Tibial artery (tissue), 4 donors: ENCODE data around the gene FFAR1.

Source experiments
- DNase-seq, 2 donors: peaks; one replicate each; pipeline ENCODE4 v3.0.0-alpha.2; 2019
- H3K27ac ChIP-seq, 2 donors: fragments of 200-600 bp; sonication (generic) in 1 of 2; 1 replicate in 1 of 2; 2 replicates in 1 of 2; pipeline ENCODE4 v1.5.1; 2018 to 2019; ENCODE audit warnings: mild to moderate bottlenecking in 1 of 2
- H3K27me3 ChIP-seq, 2 donors: fragments of 200-600 bp; sonication (generic) in 1 of 2; one replicate each; pipeline versions ENCODE4 v1.5.1 to v1.6.0; 2016 to 2019
- H3K36me3 ChIP-seq, 3 donors: fragments of 200-600 bp; sonication (generic) in 2 of 3; one replicate each; pipeline ENCODE4 v1.5.1; 2016 to 2019; ENCODE audit warnings: mild to moderate bottlenecking in 2 of 3
- H3K4me1 ChIP-seq, 4 donors: fragments of 200-600 bp; sonication (generic) in 2 of 4; 1 replicate in 3 of 4; 2 replicates in 1 of 4; pipeline ENCODE4 v1.5.1; 2016 to 2019
- H3K4me3 ChIP-seq, 2 donors: fragments of 200-600 bp; sonication (generic) in 1 of 2; 1 replicate in 1 of 2; 2 replicates in 1 of 2; pipeline ENCODE4 v1.5.1; 2018 to 2019; ENCODE audit warnings: mild to moderate bottlenecking in 2 of 2
- H3K9me3 ChIP-seq, 3 donors: fragments of 200-600 bp; sonication (generic) in 1 of 3; one replicate each; pipeline ENCODE4 v1.5.1; 2016 to 2019
- intact Hi-C: fragments of 100-400 bp; cut with DNase I; formaldehyde crosslinking; loops from one replicate; pipeline ENCODE4 v1.15.0; 2023; ENCODE audit warnings: low total_unique reads
- TF ChIP-seq, protein P1 (sequence below), 2 experiments: fragments of 200-600 bp in 1 of 2; fragments of 450-650 bp in 1 of 2; IDR thresholded peaks; one replicate each; pipeline ENCODE4 v1.5.1; 2017 to 2019; ENCODE audit warnings: antibody characterized with exemption in 2 of 2, mild to moderate bottlenecking in 1 of 2, moderate library complexity in 1 of 2

The FFAR1 gene

DNA sequence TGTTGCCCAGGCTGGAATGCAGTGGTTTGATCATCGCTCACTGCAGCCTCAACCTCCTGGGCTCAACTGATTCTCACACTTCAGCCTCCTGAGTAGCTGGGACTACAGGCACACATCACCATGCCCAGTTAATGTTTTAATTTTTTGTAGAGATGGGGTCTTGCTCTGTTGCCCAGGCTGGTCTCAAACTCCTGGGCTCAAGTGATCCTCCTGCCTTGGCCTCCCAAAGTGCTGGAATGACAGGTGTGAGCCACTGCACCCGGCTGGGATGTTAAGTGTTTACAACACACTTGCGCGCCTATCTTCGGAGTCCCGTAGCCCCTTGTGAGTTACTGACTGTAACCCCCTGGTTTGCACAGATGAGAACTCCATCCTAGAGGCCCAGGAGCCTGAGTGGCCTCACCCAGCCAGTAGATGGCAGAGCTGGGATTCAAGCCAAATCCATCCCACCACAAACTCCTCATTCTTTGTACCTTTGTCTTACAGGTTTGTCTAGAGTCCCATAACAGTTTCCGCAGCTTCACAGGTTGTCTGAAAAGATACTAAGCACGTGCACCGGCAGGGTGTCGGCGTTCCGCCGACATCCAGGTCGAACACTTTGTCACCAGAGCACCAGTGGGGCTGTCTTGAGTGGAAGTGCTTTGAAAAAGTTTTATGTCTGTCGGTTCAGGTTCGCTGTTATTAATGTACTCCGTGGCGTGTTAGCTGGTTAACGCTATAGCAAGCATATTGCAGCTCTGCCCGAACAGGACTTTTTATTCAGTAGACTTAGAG lies 41.0 kb upstream of the FFAR1 start:
- H3K4me3 ChIP-seq: no peak overlapping the region
- intact Hi-C loops: no loop called here
- DNase-seq: no peak

DNA sequence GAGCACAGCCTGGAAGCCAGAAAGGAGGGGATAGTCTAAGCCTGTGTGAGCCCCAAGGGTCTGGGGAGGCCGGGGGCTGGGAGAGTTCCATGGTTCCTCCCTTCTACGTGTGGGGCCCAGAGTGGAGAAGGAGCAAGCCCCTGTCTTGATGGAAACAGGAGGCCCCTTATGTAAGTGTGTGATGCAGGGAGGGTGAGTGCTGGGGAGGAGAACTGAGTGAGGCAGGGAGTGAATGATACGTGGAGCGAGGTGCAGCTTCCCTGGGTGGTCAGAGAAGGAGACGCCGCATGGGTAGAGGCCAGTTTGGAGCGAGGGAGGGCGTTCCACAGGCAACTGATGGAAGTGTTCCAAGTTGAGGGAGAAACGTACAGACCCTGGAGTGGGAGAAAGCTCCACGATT lies 39.8 kb upstream of the FFAR1 start:
- no peaks in the 10 kb centered on the region for H3K36me3 ChIP-seq
- intact Hi-C loops: no loop called here
- no peak overlapping the region for H3K27ac ChIP-seq
- no peak overlapping the region for H3K4me3 ChIP-seq
- no peaks in the 10 kb centered on the region for H3K9me3 ChIP-seq
- TF ChIP-seq, protein P1, sequence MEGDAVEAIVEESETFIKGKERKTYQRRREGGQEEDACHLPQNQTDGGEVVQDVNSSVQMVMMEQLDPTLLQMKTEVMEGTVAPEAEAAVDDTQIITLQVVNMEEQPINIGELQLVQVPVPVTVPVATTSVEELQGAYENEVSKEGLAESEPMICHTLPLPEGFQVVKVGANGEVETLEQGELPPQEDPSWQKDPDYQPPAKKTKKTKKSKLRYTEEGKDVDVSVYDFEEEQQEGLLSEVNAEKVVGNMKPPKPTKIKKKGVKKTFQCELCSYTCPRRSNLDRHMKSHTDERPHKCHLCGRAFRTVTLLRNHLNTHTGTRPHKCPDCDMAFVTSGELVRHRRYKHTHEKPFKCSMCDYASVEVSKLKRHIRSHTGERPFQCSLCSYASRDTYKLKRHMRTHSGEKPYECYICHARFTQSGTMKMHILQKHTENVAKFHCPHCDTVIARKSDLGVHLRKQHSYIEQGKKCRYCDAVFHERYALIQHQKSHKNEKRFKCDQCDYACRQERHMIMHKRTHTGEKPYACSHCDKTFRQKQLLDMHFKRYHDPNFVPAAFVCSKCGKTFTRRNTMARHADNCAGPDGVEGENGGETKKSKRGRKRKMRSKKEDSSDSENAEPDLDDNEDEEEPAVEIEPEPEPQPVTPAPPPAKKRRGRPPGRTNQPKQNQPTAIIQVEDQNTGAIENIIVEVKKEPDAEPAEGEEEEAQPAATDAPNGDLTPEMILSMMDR (IDR thresholded peaks at IDR 0.05): no peak
- peaks cover 0 to 4% (median 0%) of the 10 kb centered on the region in 4 donors for H3K4me1 ChIP-seq
- no peak for DNase-seq
- peaks cover 0 to 31% of the 10 kb centered on the region in 2 donors for H3K27me3 ChIP-seq

More for the DNA sequence above, 41.0 kb upstream of the FFAR1 start:
- TF ChIP-seq, protein P1 (IDR thresholded peaks at IDR 0.05): no peak
- H3K4me1 ChIP-seq: peaks cover 0 to 4% (median 0%) of the 10 kb centered on the region in 4 donors
- no peaks in the 10 kb centered on the region for H3K9me3 ChIP-seq
- H3K27me3 ChIP-seq: peaks cover 0 to 28% of the 10 kb centered on the region in 2 donors
- H3K27ac ChIP-seq: no peak overlapping the region
- no peaks in the 10 kb centered on the region for H3K36me3 ChIP-seq

DNA sequence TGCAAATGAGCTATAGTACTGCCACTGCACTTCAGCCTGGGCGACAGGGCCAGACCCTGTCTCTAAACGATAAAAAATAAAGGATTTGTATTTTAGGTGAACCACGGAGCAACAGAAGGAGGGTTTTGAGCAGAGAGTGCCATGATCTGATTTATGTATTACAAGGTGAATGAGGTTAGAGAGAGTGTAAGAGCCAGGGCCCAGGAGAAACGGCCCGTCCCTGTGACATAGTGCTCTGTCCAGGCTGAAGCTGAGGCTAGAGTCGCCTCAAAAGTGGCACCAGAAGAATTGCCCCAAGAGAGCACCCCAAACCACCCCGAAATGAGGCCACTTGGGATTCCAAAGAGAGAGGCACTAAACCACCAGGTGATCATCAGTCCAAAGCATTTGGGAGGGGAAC lies 38.8 kb upstream of the FFAR1 start:
- no peak overlapping the region for H3K27ac ChIP-seq
- no peaks in the 10 kb centered on the region for H3K9me3 ChIP-seq
- intact Hi-C loops: no loop called here

DNA sequence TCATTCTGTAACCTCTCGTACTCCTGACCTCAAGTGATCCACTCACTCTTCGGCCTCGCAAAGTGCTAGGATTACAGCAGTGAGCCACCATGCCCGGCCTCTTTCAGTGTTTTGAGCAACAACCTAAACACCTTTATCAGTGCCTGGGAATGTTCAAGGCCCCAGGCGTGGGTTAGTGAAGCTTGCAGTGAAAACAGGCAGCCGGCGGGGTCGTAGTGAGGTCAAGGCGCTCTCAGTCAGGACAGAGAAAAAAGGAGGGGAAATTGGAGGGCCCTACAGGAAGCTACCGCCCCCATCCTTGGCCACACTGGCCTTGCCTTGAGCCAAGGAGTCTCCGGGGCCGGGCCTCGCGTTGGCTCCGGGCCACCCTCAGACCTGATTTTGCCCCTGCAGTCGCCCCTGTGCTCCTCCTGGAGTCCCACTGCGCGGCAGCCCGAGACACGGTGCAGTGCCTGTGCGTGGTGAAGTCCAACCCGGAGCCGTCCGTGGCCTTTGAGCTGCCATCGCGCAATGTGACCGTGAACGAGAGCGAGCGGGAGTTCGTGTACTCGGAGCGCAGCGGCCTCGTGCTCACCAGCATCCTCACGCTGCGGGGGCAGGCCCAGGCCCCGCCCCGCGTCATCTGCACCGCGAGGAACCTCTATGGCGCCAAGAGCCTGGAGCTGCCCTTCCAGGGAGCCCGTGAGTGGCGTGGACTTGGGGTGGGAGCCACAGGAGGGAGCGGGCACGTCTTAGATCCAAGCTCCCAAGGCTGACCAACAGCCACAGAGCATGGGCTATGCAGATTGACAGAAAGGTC lies 38.0 kb upstream of the FFAR1 start:
- TF ChIP-seq, protein P1 (IDR thresholded peaks at IDR 0.05): no peak
- Histone ChIP-seq H3K4me1 (peaks cover 0 to 4% (median 0%) of the 10 kb centered on the region in 4 donors), H3K27me3 (peaks cover 0 to 35% of the 10 kb centered on the region in 2 donors), H3K36me3 (no peaks in the 10 kb centered on the region), H3K27ac (no peak overlapping the region), H3K4me3 (no peak overlapping the region), H3K9me3 (no peaks in the 10 kb centered on the region)
- no peak for DNase-seq
- intact Hi-C loops: no loop called here

More for the DNA sequence above, 38.8 kb upstream of the FFAR1 start:
- no peak for DNase-seq
- no peak overlapping the region for H3K4me3 ChIP-seq
- H3K27me3 ChIP-seq: peaks cover 0 to 35% of the 10 kb centered on the region in 2 donors
- H3K36me3 ChIP-seq: no peaks in the 10 kb centered on the region
- peaks cover 0 to 4% (median 0%) of the 10 kb centered on the region in 4 donors for H3K4me1 ChIP-seq
- TF ChIP-seq, protein P1 (IDR thresholded peaks at IDR 0.05): no peak

DNA sequence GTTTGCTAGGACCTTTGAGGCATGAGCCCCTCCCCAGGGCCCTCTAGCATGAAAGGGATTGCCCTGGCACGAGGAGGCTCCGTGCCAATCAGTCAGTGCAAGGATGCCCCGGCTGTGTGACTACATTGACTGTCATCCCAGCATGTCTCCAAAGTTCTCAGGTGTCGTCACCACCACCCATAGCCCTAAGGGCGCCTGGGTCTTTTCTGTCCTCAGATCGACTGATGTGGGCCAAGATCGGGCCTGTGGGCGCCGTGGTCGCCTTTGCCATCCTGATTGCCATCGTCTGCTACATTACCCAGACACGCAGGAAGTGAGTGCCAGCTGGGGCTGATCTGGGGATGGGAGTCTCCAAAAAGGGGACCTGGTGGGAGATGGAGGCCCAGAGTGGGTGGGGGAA lies 37.4 kb upstream of the FFAR1 start:
- H3K4me3 ChIP-seq: no peak overlapping the region
- H3K9me3 ChIP-seq: no peaks in the 10 kb centered on the region
- no peaks in the 10 kb centered on the region for H3K36me3 ChIP-seq
- intact Hi-C loops: no loop called here
- H3K4me1 ChIP-seq: peaks cover 0 to 4% (median 0%) of the 10 kb centered on the region in 4 donors
- DNase-seq: no peak
- H3K27me3 ChIP-seq: peaks cover 0 to 29% of the 10 kb centered on the region in 2 donors
- TF ChIP-seq, protein P1 (IDR thresholded peaks at IDR 0.05): no peak
- H3K27ac ChIP-seq: no peak overlapping the region
